Gastrocnemius medialis (tissue), 4 donors: ENCODE data around the gene PLEKHM1.

Source experiments
- CTCF ChIP-seq, 5 experiments: fragments of 450-650 bp in 3 of 5; fragments of 200-600 bp in 2 of 5; sonication (generic) in 2 of 5; IDR thresholded peaks in 4 of 5; conservative IDR thresholded peaks in 1 of 5; 1 replicate in 4 of 5; 2 replicates in 1 of 5; pipeline ENCODE4 v1.5.1; 2016 to 2019; ENCODE audit warnings: antibody characterized with exemption in 5 of 5, mild to moderate bottlenecking in 3 of 5, moderate library complexity in 3 of 5
- POLR2A ChIP-seq, 2 donors: fragments of 450-650 bp; IDR thresholded peaks; one replicate each; pipeline ENCODE4 v1.6.1; 2017; ENCODE audit warnings: antibody characterized with exemption in 2 of 2, mild to moderate bottlenecking in 2 of 2, moderate library complexity in 2 of 2

GRCh38 chr17:45403906-45404490 lies 86.5 kb downstream of the PLEKHM1 start:
- TF ChIP-seq POLR2A (IDR thresholded peaks at IDR 0.05) (no peak), CTCF (IDR thresholded peaks at IDR 0.05 in 4 of 5, conservative IDR thresholded peaks at IDR 0.05 in 1 of 5) (no peak)
